H7 (cell line): ENCODE measurements around the gene TMED7. TPM values are rescaled to one million over a fixed set of nuclear protein-coding genes. Genes with fewer than 3 reads are reported as not detected.

Experiments used
- DNase-seq: peaks from one replicate; pipeline ENCODE4 v3.0.0; 2012
- H3K27me3 ChIP-seq: 2 replicates; pipeline ENCODE4 v1.6.0; 2011; ENCODE audit warnings: mild to moderate bottlenecking, low read length; ENCODE audit not compliant: control insufficient read depth, insufficient read depth
- H3K36me3 ChIP-seq: replicated peaks from 2 replicates; pipeline ENCODE4 v1.5.1; 2011; ENCODE audit warnings: low read length; ENCODE audit not compliant: control insufficient read depth, insufficient read depth
- H3K4me3 ChIP-seq: 2 replicates; pipeline ENCODE4 v1.5.1; 2011; ENCODE audit warnings: low read depth, mild to moderate bottlenecking, control low read depth, low read length, moderate library complexity; ENCODE audit not compliant: insufficient read depth
- total RNA-seq: library from RNA; depleted of rRNA; stranded (reverse); fragments of >200 nt; shearing (Covaris generic); gene quantifications from 2 replicates; pipeline ENCODE4 v1.2.3, GENCODE V29; 2014; rRNA removed

Gene TMED7
- total RNA-seq, 1 experiment from 2014 or later = 53.0 TPM

DNA sequence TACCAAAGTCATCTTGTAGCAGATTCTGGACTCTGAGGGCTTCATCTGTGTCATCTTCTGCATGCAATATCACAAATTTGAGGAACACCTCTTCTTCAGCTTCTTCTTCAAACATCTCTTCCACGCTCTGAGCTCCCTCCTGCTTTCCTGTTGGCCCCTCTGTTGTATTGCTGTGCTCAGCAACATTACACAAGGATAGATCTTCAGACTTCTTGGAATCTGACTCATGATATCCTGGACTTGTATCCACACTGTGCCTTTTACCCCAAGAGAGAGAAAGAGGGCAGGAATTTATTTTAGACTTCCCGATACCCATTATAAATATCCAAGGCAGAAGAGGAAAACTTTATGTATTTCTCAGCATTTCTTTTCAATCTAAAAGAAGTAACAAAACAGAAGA lies 44.9 kb downstream of the TMED7 start:
- Histone ChIP-seq H3K36me3 (no peaks in the 10 kb centered on the region), H3K4me3 (no peak overlapping the region), H3K27me3 (no peaks in the 10 kb centered on the region)
- no peak for DNase-seq

DNA sequence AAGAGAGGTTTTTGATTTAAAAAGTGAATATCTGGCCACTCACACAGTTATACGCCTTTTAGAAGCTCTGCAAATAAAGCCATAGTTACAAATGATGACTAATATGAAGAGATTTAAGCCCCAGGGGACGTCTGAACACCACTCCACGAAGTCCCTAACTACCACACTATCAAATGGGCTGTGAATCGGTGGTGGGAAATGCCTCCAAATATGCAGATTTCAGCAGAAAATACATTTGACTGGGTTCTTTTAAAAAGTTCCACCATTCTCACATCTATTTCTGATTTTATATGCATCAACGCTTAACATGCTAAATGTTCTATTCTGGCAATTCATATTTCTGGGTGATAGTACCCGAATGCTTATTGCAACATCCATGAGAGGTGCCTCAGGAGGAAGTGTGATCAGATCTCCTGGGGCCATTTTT lies 46.1 kb downstream of the TMED7 start:
- DNase-seq = no peak
- no peak overlapping the region for H3K4me3 ChIP-seq
- H3K36me3 ChIP-seq = no peaks in the 10 kb centered on the region
- no peaks in the 10 kb centered on the region for H3K27me3 ChIP-seq

DNA sequence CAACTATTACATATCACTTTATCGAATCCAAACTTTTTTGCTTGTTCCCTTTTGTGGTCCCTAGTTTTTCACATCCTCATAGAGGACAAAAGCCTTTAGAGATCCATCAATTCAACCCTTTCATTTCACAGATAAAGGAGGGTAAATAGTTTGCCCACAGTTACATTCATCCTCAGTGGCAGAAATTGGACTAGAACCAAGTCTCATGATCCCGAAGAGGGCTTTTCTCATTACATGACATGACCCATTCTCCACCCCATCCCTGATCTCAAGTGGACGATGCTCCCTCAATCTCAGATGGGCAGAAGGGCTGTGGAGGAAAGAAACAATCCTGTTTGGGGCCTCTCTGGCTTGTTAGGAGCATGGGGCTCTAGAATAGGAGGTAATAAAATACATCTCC lies 46.6 kb downstream of the TMED7 start:
- Histone ChIP-seq H3K27me3 (no peaks in the 10 kb centered on the region), H3K4me3 (no peak overlapping the region), H3K36me3 (no peaks in the 10 kb centered on the region)
- DNase-seq = no peak

DNA sequence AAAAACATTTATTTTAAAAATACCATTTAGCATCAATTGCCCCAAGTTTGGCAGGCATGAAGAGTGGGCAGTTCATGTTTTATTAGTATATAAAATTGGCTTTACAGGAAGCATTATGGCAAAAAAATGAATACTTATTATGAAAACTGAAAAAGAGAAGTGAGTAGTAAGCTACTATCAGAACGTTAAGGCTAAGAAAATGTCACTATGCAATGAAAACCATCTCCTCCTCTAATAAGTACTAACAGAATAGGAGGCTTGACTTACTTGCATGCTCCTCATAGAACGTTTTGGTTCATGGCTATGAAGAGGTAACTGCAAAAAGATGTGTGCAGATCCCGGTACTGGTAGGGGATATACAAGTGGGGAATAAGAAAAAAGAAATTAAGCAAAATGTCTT lies 47.2 kb downstream of the TMED7 start:
- no peaks in the 10 kb centered on the region for H3K36me3 ChIP-seq
- no peak for DNase-seq
- H3K27me3 ChIP-seq = no peaks in the 10 kb centered on the region
- no peak overlapping the region for H3K4me3 ChIP-seq

DNA sequence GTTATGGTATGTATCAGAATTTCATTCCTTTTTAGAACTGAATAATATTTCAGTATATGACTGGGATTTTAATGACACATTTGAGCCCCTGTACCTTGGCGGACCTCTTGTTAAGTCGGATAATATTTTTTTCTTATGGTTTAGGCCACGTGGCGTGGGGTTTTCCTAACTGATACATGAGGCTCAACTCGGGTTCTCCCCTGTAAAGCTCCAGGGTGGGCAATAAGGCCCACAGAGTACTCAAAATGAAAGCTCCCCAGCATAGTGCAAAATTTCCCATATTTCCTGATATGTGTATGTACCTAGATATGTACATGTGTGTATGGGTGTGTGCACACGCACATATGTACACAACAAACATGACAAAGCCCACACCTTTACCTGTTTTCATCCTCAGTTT lies 48.1 kb downstream of the TMED7 start:
- H3K27me3 ChIP-seq = no peaks in the 10 kb centered on the region
- DNase-seq = no peak
- H3K36me3 ChIP-seq = no peaks in the 10 kb centered on the region
- no peak overlapping the region for H3K4me3 ChIP-seq

DNA sequence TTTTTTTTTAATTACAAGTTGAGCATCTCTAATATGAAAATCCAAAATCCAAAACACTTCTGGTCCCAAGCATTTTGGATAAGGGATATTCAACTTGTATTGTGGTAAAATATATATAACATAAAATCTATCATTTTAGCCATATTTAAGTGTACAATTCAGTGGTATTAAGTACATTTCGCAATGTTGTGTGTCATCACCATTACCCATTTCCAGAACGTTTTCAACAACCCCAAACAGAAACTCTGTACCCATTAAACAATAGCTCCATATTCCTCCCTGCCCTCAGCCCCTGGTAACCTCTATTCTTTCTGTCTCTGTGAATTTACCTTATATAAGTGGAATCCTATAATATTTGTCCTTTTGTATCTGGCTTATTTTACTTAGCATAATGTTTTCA lies 48.5 kb downstream of the TMED7 start:
- no peak for DNase-seq
- H3K27me3 ChIP-seq = no peaks in the 10 kb centered on the region
- no peak overlapping the region for H3K4me3 ChIP-seq
- no peaks in the 10 kb centered on the region for H3K36me3 ChIP-seq

DNA sequence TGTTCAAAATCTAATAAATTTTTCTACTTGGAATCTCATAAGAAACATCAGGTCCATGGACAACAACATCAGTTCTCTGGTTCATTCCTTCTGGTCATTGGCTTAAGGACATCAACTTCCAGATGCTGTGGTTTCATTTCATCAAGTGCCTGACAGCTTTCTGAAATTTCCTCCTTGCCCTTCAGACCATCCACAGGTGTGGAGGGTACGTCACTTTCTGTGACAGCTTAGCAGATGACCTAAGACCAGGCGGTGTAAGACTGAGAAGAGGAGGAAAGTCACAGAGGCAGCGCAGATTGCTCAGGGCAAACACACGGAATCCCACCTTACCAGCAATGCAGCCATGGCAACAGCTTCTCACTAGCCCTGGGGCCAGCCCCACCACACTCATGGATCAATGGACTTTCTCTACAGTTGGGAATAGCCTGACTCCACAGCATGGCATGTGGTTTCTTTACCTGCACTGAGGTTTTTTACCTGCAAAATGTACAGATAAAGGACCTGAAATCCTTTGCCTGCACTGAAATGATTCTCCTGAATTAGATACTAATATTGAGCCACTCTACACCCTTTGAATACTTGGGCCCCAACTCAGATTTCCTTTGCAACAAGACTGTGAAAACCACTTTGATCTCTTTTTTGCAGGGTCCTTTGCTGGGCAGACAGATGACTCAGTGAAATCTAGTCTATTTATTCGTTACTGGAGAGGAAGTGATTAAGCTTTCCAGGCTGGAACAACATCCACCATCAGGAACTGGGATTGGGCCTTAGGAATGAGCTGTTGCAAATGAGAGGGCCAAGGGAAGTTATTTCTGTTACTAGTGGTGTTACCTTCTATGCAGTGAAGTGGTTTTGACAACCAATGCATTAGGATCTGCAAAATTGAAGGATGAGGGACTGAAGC lies 50.4 kb downstream of the TMED7 start:
- no peak overlapping the region for H3K4me3 ChIP-seq
- no peaks in the 10 kb centered on the region for H3K27me3 ChIP-seq
- DNase-seq = no peak
- H3K36me3 ChIP-seq = no peaks in the 10 kb centered on the region

DNA sequence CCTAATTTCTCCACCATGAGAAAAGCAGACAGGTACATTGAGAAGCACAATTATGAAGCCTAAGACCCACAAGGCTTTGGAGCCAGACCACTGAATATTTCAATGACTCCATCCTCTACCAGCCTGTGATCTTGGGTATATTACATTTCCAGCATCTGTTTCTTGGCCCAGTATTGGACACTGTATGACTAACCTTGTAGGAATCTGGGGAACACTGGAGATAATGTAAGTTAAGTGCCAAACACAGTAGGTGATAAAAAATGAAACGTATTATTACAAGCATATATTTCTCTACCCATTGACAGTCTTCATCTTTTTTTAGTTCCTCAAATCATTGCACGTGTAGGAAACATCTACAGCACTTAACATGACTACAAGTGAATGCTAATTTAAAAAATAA lies 52.7 kb downstream of the TMED7 start:
- DNase-seq = no peak
- Histone ChIP-seq H3K27me3 (no peaks in the 10 kb centered on the region), H3K4me3 (no peak overlapping the region), H3K36me3 (no peaks in the 10 kb centered on the region)

DNA sequence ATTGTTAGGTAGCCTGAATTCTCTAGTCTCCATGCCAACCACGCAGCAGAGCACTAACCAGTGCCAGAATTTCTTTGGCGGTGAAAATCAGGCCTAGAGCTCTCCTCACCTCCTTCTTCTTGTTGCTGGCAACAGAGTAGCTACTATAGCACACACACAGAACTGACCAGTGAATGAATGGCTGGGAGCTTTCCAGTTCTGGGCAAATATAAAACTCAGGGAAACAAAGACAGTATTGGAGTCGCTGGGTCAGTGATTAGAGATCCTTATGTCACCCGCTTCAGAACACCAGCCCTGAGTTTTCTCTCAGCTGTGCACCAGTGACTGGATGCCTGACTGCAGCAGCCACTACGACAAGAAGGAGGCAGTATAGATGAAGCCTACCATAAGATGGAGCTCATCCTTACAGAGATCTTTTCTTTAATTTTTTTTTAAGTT lies 54.4 kb downstream of the TMED7 start:
- H3K36me3 ChIP-seq = no peaks in the 10 kb centered on the region
- peak; percentile 14 for DNase-seq
- H3K4me3 ChIP-seq = no peak overlapping the region
- H3K27me3 ChIP-seq = no peaks in the 10 kb centered on the region

DNA sequence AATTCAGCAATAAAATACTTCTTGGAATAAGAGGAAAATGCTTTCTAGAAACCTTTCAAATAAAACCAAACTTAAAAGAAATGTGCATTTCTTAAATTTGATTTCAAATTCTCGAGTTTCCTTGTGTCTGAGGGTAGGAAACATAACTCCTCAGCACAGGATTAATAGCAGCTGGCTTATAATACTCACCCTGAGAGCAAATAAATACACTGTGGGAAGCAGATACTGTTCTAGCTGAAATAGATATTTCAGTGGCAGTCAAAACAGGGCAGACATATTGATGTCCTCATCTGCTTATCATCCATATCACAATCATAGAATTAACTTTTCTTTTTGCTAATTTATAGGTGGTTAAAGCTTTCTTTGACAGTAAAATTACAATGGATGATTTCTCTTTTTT lies 57.2 kb downstream of the TMED7 start:
- Histone ChIP-seq H3K27me3 (no peaks in the 10 kb centered on the region), H3K36me3 (no peaks in the 10 kb centered on the region), H3K4me3 (no peak overlapping the region)
- DNase-seq = no peak

DNA sequence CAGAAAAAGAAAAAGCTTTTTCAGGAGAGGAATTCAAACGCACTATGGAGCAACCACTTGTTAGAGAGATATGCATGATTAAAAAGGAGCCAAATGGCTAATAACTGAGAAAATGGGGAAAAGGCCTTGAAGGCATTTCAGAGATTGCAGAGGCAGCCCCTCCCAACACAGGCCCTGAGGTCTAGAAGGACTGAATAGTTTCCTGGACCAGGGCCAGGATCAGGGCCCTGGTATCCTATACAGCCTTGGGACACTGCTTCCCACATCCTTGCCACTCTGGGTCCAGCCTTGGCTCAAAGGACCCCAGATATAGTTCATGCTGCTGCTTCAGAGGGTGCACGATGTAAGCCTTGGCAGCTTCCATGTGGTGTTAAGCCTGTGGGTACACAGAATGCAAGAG lies 60.6 kb downstream of the TMED7 start:
- Histone ChIP-seq H3K27me3 (no peaks in the 10 kb centered on the region), H3K4me3 (no peak overlapping the region), H3K36me3 (no peaks in the 10 kb centered on the region)
- DNase-seq = no peak

Other genes starting within 250 kb of the TMED7 start
- 8.7 and 11.0 TPM in 2 replicates for gene FEM1C, start 81.3 kb downstream of the TMED7 start, total RNA-seq
- not detected in 2 replicates for gene TICAM2, start 23.6 kb downstream of the TMED7 start, total RNA-seq
- gene CDO1, start 190.6 kb upstream of the TMED7 start, total RNA-seq = 9.2 and 9.9 TPM in 2 replicates
- 53.9 and 69.2 TPM in 2 replicates for gene ATG12, start 215.5 kb upstream of the TMED7 start, total RNA-seq
- gene AP3S1, start 215.9 kb upstream of the TMED7 start, total RNA-seq = 40.6 and 59.3 TPM in 2 replicates